MG63 (cell line): Measurements from ENCODE around the gene CPLX4. TPM values are rescaled to one million over a fixed set of nuclear protein-coding genes. Genes with fewer than 3 reads are reported as not detected.

Experiments used
- DNase-seq: peaks from one replicate; pipeline ENCODE4 v3.0.0-alpha.2; 2020
- H3K27me3 ChIP-seq: fragments of 250-450 bp; sonication (Bioruptor Pico); 2 replicates; pipeline ENCODE4 v1.5.1; 2020; ENCODE audit warnings: mild to moderate bottlenecking, moderate library complexity
- H3K36me3 ChIP-seq: fragments of 250-450 bp; sonication (Bioruptor Pico); 2 replicates; pipeline ENCODE4 v1.5.1; 2020; ENCODE audit warnings: mild to moderate bottlenecking, moderate library complexity
- H3K4me3 ChIP-seq: fragments of 250-450 bp; sonication (Bioruptor Pico); 2 replicates; pipeline ENCODE4 v1.5.1; 2020; ENCODE audit warnings: mild to moderate bottlenecking, moderate library complexity
- H3K9me3 ChIP-seq: fragments of 250-450 bp; sonication (Bioruptor Pico); 2 replicates; pipeline ENCODE4 v1.5.1; 2020; ENCODE audit warnings: mild to moderate bottlenecking, moderate library complexity
- total RNA-seq: library from RNA; depleted of rRNA; stranded (reverse); fragments of >200 nt; shearing (Covaris generic); gene quantifications from 2 replicates; pipeline ENCODE4 v1.2.3, GENCODE V29; 2014; ENCODE audit warnings: low replicate concordance

Gene CPLX4
- total RNA-seq, 1 experiment from 2014 or later = not detected

- Histone ChIP-seq H3K9me3 (no peaks in the 10 kb centered on the region), H3K27me3 (peaks cover 54% of the 10 kb centered on the region), H3K4me3 (no peak overlapping the region), H3K36me3 (no peaks in the 10 kb centered on the region)
- DNase-seq = no peak
Observed at GRCh38 chr18:59276047-59276446, 42.4 kb downstream of the CPLX4 start.

GRCh38 chr18:59275406-59275949 lies 43.0 kb downstream of the CPLX4 start:
- peaks cover 57% of the 10 kb centered on the region for H3K27me3 ChIP-seq
- H3K4me3 ChIP-seq = no peak overlapping the region
- H3K36me3 ChIP-seq = no peaks in the 10 kb centered on the region
- no peaks in the 10 kb centered on the region for H3K9me3 ChIP-seq
- no peak for DNase-seq

- Histone ChIP-seq H3K9me3 (no peaks in the 10 kb centered on the region), H3K36me3 (no peaks in the 10 kb centered on the region), H3K27me3 (peaks cover 62% of the 10 kb centered on the region), H3K4me3 (no peak overlapping the region)
- no peak for DNase-seq
Observed at GRCh38 chr18:59274533-59274928, 43.9 kb downstream of the CPLX4 start.

- Histone ChIP-seq H3K36me3 (no peaks in the 10 kb centered on the region), H3K9me3 (no peaks in the 10 kb centered on the region), H3K27me3 (peaks cover 61% of the 10 kb centered on the region), H3K4me3 (no peak overlapping the region)
- no peak for DNase-seq
Observed at GRCh38 chr18:59273759-59274532, 44.5 kb downstream of the CPLX4 start.

GRCh38 chr18:59272891-59273758 lies 45.3 kb downstream of the CPLX4 start, which contains the start of gene RAX:
Gene RAX (minus strand): TSS chr18:59273454. CDS start chr18:59273206, 248 bp downstream.
- Histone ChIP-seq H3K9me3 (no peaks in the 10 kb centered on the region), H3K4me3 (0 out of 2 replicates have a peak within 1 kb of the TSS, but pooled peaks have one; percentile 18), H3K36me3 (no peaks in the 10 kb centered on the region), H3K27me3 (peaks cover 66% of the 10 kb centered on the region)
- DNase-seq = peak; percentile 44

- H3K4me3 ChIP-seq = no peak overlapping the region
- DNase-seq = no peak
- no peaks in the 10 kb centered on the region for H3K36me3 ChIP-seq
- H3K9me3 ChIP-seq = no peaks in the 10 kb centered on the region
- H3K27me3 ChIP-seq = peaks cover 74% of the 10 kb centered on the region
Observed at GRCh38 chr18:59272221-59272888, 46.1 kb downstream of the CPLX4 start.

GRCh38 chr18:59271606-59272220 lies 46.7 kb downstream of the CPLX4 start:
- Histone ChIP-seq H3K27me3 (peaks cover 80% of the 10 kb centered on the region), H3K36me3 (no peaks in the 10 kb centered on the region), H3K9me3 (no peaks in the 10 kb centered on the region), H3K4me3 (no peak overlapping the region)
- DNase-seq = no peak

- no peaks in the 10 kb centered on the region for H3K36me3 ChIP-seq
- H3K9me3 ChIP-seq = no peaks in the 10 kb centered on the region
- no peak for DNase-seq
- peaks cover 90% of the 10 kb centered on the region for H3K27me3 ChIP-seq
- no peak overlapping the region for H3K4me3 ChIP-seq
Observed at GRCh38 chr18:59270689-59271257, 47.7 kb downstream of the CPLX4 start.

GRCh38 chr18:59269563-59270119 lies 48.8 kb downstream of the CPLX4 start:
- H3K4me3 ChIP-seq = no peak overlapping the region

GRCh38 chr18:59268721-59269562 lies 49.5 kb downstream of the CPLX4 start:
- Histone ChIP-seq H3K4me3 (no peak overlapping the region), H3K27me3 (peaks cover 97% of the 10 kb centered on the region), H3K9me3 (no peaks in the 10 kb centered on the region), H3K36me3 (no peaks in the 10 kb centered on the region)
- peak; percentile 55 for DNase-seq

More at GRCh38 chr18:59269563-59270119, 48.8 kb downstream of the CPLX4 start:
- Histone ChIP-seq H3K36me3 (no peaks in the 10 kb centered on the region), H3K9me3 (no peaks in the 10 kb centered on the region), H3K27me3 (peaks cover 96% of the 10 kb centered on the region)
- DNase-seq = no peak

GRCh38 chr18:59268127-59268720 lies 50.2 kb downstream of the CPLX4 start:
- H3K36me3 ChIP-seq = no peaks in the 10 kb centered on the region
- no peaks in the 10 kb centered on the region for H3K9me3 ChIP-seq
- no peak overlapping the region for H3K4me3 ChIP-seq
- DNase-seq = no peak
- peaks cover 97% of the 10 kb centered on the region for H3K27me3 ChIP-seq

- DNase-seq = peak; percentile 8
- Histone ChIP-seq H3K4me3 (no peak overlapping the region), H3K27me3 (peaks cover 96% of the 10 kb centered on the region), H3K36me3 (no peaks in the 10 kb centered on the region), H3K9me3 (no peaks in the 10 kb centered on the region)
Observed at GRCh38 chr18:59267503-59268126, 50.8 kb downstream of the CPLX4 start.

GRCh38 chr18:59266886-59267502 lies 51.5 kb downstream of the CPLX4 start:
- Histone ChIP-seq H3K27me3 (peaks cover 92% of the 10 kb centered on the region), H3K4me3 (no peak overlapping the region), H3K9me3 (no peaks in the 10 kb centered on the region), H3K36me3 (no peaks in the 10 kb centered on the region)
- DNase-seq = no peak

GRCh38 chr18:59266459-59266858 lies 52.0 kb downstream of the CPLX4 start:
- Histone ChIP-seq H3K9me3 (no peaks in the 10 kb centered on the region), H3K4me3 (no peak overlapping the region), H3K27me3 (peaks cover 86% of the 10 kb centered on the region), H3K36me3 (no peaks in the 10 kb centered on the region)
- no peak for DNase-seq
